ENCODE measurements around the gene LBX2. TPM values are rescaled to one million over a fixed set of nuclear protein-coding genes. Genes with fewer than 3 reads are reported as not detected.

LBX2 gene
- total and polyA plus RNA-seq, 5 experiments from 2014 or later = not detected

DNA sequence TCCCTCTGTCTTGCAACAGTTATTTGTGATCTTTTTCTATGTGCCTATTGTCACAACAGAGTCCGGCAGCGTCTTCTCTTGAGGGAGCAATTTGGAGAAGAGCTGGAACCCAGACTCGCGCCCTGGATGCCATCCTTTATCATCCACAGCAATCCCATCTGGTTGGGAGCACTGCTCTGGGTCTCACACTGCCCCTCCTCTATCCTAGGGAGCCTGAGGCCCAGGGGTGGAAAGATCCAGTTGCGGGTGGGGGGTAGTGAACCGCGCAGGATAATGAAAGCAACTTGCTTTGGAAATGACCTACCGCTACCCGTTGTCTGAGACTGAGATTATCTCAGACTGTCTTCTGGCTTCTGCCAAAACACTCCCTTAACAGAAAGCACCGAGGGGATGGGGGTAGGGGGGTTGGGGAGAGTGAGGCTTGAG, 40.5 kb downstream of the LBX2 start:
- no peak for DNase-seq
- peaks cover 0 to 2% (median 0%) of the 10 kb centered on the region in 5 donors for H3K27me3 Mint-ChIP-seq
- POLR2A ChIA-PET = interaction anchor here (0.5 to 9.8 kb wide), 24 partner anchors 9 to 1226 kb away, joined by 3 to 172 read pairs (median 4); partner anchors contain the start of genes AUP1, C2orf81, CCDC142 and DQX1
- peaks cover 0 to 20% (median 0%) of the 10 kb centered on the region in 3 donors for H3K36me3 Mint-ChIP-seq
- peak overlapping the region; percentile 93 to 100 (median 100) for H3K27ac Mint-ChIP-seq
- peak overlapping the region; percentile 91 to 100 (median 98) for H3K4me3 Mint-ChIP-seq
- no peak for ATAC-seq
- H3K9me3 Mint-ChIP-seq = no peaks in the 10 kb centered on the region
- peaks cover 42 to 74% (median 63%) of the 10 kb centered on the region in 4 donors for H3K4me1 Mint-ChIP-seq

DNA sequence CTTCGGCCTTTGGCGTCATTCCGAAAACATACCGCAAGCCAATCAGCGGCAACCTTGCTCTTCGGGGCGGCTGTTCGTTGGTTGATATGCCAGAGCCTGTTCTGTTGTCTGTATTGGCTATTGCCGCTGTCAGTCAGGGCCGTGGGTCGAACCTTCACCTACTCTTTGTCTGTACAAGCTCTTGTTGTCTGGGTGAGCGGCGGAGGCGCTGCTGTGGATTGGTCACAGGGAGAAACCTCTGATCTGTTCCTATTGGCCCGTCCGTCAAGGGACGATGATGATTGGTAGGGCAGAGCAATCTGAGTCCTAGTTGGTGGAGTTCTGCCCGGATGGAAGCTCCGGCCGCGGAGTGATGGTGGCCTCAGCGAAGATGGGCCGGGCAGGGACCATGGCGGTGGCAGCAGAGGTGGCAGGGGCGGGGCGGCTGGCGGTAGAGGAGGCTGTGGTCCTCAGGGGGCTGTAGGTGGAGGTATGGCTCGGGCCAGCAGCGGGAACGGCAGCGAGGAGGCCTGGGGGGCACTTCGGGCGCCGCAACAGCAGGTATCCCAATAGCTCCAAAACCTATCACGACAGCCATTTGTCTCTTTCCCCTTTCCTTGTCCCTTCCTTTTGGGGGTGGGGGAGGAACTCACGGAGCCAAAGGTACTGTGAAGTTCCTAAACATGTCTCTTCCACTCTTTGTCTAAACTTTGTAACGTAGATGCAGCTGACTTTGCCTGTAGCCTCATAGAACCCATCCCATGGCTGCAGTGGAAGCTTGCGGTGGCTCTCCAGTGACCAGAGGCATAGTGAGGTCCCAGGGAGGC, 41.1 kb downstream of the LBX2 start, which contains the start of gene WBP1:
Gene WBP1, plus strand, starts transcription at position 307 of the 806 bp plus-strand sequence. Its CDS starts 165 bp downstream, at position 472.
- peaks cover 42 to 73% (median 60%) of the 10 kb centered on the region in 4 donors for H3K4me1 Mint-ChIP-seq
- H3K27ac Mint-ChIP-seq = peak within 1 kb of the TSS; percentile 94 to 100 (median 100)
- peaks cover 0 to 2% (median 0%) of the 10 kb centered on the region in 5 donors for H3K27me3 Mint-ChIP-seq
- H3K4me3 Mint-ChIP-seq = peak within 1 kb of the TSS; percentile 91 to 100 (median 98)
- peak; percentile 83 to 84 for ATAC-seq
- peak; percentile 90 to 100 (median 100) for DNase-seq
- peaks cover 0 to 20% (median 0%) of the 10 kb centered on the region in 3 donors for H3K36me3 Mint-ChIP-seq
- POLR2A ChIA-PET = interaction anchor here (0.5 to 9.8 kb wide), 28 partner anchors 10 to 1225 kb away, joined by 3 to 172 read pairs (median 4); partner anchors contain the start of genes AUP1, C2orf81, CCDC142 and CCT7
- no peaks in the 10 kb centered on the region for H3K9me3 Mint-ChIP-seq

DNA sequence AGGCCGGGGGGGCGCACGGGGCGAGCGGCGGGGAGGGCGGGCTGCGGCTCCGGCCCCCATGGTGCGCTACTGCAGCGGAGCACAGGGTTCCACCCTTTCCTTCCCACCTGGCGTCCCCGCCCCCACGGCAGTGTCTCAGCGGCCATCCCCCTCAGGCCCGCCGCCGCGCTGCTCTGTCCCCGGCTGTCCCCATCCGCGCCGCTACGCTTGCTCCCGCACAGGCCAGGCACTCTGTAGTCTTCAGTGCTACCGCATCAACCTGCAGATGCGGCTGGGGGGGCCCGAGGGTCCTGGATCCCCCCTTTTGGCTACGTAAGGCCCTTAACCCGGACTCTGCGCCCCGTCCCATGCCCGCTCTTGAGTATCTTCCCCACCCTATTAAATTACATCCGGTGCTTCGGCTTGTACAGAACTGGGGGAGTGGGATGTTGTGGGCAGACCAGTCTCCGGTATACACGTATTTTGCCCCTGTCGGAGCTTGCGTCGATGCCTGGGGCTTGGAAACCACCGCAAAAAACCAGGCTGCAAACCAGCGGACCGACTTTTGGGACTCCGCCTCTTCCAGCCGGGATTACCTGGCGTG, 41.8 kb downstream of the LBX2 start:
- peaks cover 40 to 73% (median 63%) of the 10 kb centered on the region in 4 donors for H3K4me1 Mint-ChIP-seq
- POLR2A ChIA-PET = interaction anchor here (0.5 to 9.8 kb wide), 26 partner anchors 7 to 1225 kb away, joined by 3 to 172 read pairs (median 5); partner anchors contain the start of genes AUP1, C2orf81, CCDC142 and CCT7
- peaks cover 0 to 2% (median 0%) of the 10 kb centered on the region in 5 donors for H3K27me3 Mint-ChIP-seq

GRCh38 chr2:74457129-74457548, 42.3 kb downstream of the LBX2 start:
- DNase-seq = no peak
- no peaks in the 10 kb centered on the region for H3K9me3 Mint-ChIP-seq
- H3K27ac Mint-ChIP-seq = peak overlapping the region; percentile 94 to 100 (median 100)
- peaks cover 0 to 19% (median 0%) of the 10 kb centered on the region in 3 donors for H3K36me3 Mint-ChIP-seq
- H3K4me3 Mint-ChIP-seq = peak overlapping the region; percentile 91 to 100 (median 98)
- peaks cover 40 to 74% (median 67%) of the 10 kb centered on the region in 4 donors for H3K4me1 Mint-ChIP-seq
- no peak for ATAC-seq
- peaks cover 0 to 2% (median 0%) of the 10 kb centered on the region in 5 donors for H3K27me3 Mint-ChIP-seq
- POLR2A ChIA-PET = interaction anchor here (0.5 to 9.8 kb wide), 11 partner anchors 8 to 720 kb away, joined by 3 to 172 read pairs (median 15); partner anchors contain the start of genes AUP1, C2orf81, CCDC142 and HTRA2

More for the DNA sequence above, 41.8 kb downstream of the LBX2 start:
- Mint-ChIP-seq H3K4me3 (peak overlapping the region; percentile 91 to 100 (median 98)), H3K36me3 (peaks cover 0 to 20% (median 0%) of the 10 kb centered on the region in 3 donors), H3K9me3 (no peaks in the 10 kb centered on the region), H3K27ac (peak overlapping the region; percentile 93 to 100 (median 100))
- peak; percentile 52 to 67 for ATAC-seq
- peak; percentile 76 to 95 (median 80) for DNase-seq

DNA sequence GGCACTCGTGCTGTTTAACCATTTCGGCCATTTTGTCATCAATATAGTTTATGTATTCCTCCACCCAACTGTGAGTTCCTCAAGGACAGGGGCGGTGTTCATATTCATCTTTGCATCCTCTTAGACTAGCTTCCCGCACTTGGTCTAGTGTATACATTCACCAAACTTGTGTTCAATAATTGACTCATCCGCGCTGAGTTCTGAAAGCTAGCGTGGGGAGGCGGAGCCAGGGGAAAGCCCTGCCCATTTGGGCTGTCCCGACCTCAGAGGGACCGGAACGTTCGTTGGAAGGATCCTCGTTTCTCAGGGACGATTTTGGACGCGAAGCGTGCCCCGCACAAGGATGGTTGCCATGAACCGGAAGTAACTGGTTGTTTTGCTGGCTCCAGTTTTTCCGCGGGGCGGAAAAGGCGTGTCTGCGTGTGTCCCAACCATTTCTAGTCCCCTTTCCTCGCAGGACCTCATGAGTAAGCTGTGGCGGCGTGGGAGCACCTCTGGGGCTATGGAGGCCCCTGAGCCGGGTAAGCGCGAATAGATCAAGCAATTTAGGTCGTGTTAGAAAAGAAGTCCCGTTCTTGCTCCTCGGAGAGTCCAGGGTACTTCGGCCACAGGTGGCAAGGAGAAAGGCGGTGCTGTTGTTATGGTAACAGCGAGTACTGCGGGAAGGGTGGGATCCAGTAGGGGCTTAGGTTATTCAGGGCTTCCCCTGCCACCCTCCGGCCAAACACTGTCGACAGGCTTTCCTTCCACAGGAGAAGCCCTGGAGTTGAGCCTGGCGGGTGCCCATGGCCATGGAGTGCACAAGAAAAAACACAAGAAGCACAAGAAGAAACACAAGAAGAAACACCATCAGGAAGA, 44.5 kb downstream of the LBX2 start, which contains the start of gene INO80B:
Gene INO80B, plus strand, starts transcription at position 434 of the 858 bp plus-strand sequence. Its CDS starts 30 bp downstream, at position 464.
- H3K9me3 Mint-ChIP-seq = no peaks in the 10 kb centered on the region

DNA sequence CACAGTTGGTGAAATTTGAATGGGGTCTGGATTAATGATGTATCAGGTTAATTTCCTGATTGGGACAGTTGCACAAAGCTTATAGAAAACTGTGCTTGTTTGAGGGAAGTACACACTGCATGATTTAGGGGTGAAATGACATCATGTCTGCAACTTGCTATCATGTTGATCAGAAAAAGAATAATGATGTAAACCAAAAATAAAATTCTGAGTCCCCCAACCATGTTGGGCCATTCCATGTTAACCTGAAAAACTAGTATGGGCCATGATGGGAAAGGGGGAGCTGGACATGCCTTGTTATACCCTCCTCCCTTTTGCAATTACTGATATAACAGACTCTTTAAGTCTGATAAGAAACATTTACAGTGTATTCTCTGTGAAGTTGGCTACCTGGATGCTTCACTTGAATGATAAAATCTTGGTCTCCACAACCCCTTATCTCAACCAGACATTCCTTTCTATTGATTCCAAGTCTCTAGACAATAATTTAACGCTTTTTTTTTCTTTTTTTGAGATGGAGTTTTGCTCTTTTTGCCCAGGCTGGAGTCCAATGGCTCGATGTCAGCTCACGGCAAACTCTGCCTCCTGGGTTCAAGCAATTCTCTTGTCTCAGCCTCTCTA, 48.7 kb downstream of the LBX2 start:
- POLR2A ChIA-PET = interaction anchor here (0.7 kb wide), 1 partner anchor 77 kb away, joined by 5 read pairs; no protein-coding TSS in a partner anchor

More for the DNA sequence above, 44.5 kb downstream of the LBX2 start, which contains the start of gene INO80B:
- ATAC-seq (peak; percentile 29 to 30), DNase-seq (peak; percentile 85 to 99 (median 97))
- Mint-ChIP-seq H3K4me3 (peak within 1 kb of the TSS; percentile 91 to 100 (median 99)), H3K27me3 (peaks cover 0 to 2% (median 0%) of the 10 kb centered on the region in 5 donors), H3K27ac (peak within 1 kb of the TSS; percentile 94 to 100 (median 100)), H3K36me3 (peaks cover 0 to 11% (median 0%) of the 10 kb centered on the region in 3 donors), H3K4me1 (peaks cover 34 to 66% (median 60%) of the 10 kb centered on the region in 4 donors)
- POLR2A ChIA-PET = interaction anchor here (0.5 to 9.8 kb wide), 19 partner anchors 10 to 1221 kb away, joined by 3 to 172 read pairs (median 4); partner anchors contain the start of genes AUP1, C2orf81, CCDC142 and CCT7

GRCh38 chr2:74448771-74449170, 50.6 kb downstream of the LBX2 start:
- Mint-ChIP-seq H3K4me3 (no peak overlapping the region), H3K27ac (no peak overlapping the region)
- POLR2A ChIA-PET = no interaction called here

More for the DNA sequence above, 48.7 kb downstream of the LBX2 start:
- Mint-ChIP-seq H3K36me3 (peaks cover 0 to 4% (median 0%) of the 10 kb centered on the region in 3 donors), H3K27me3 (peaks cover 0 to 5% (median 0%) of the 10 kb centered on the region in 5 donors), H3K4me3 (no peak overlapping the region), H3K9me3 (no peaks in the 10 kb centered on the region), H3K4me1 (peaks cover 17 to 28% (median 25%) of the 10 kb centered on the region in 4 donors), H3K27ac (no peak overlapping the region)
- DNase-seq = no peak
- no peak for ATAC-seq

More at GRCh38 chr2:74448771-74449170, 50.6 kb downstream of the LBX2 start:
- DNase-seq = no peak
- Mint-ChIP-seq H3K9me3 (no peaks in the 10 kb centered on the region), H3K4me1 (peaks cover 2 to 11% (median 10%) of the 10 kb centered on the region in 4 donors), H3K36me3 (no peaks in the 10 kb centered on the region), H3K27me3 (peaks cover 3 to 11% (median 7%) of the 10 kb centered on the region in 5 donors)
- no peak for ATAC-seq

Other genes starting within 250 kb of the LBX2 start
- 10 to 100 TPM; 12.7 to 15.1 TPM for gene SLC4A5, start 156.2 kb downstream of the LBX2 start, total RNA-seq
- gene SLC4A5, start 156.2 kb downstream of the LBX2 start, polyA plus RNA-seq = 1 to 10 TPM in 2 of 3 donors, under 1 TPM in 1; 0.46 to 1.5 (median 1.5) TPM
- gene DCTN1, start 119.3 kb downstream of the LBX2 start, total RNA-seq = 100 to 1,000 TPM in 1 of 2 experiments, 10 to 100 TPM in 1; 97.5 to 108 TPM
- 10 to 100 TPM; 55.0 to 80.1 (median 68.7) TPM for gene DCTN1, start 119.3 kb downstream of the LBX2 start, polyA plus RNA-seq
- 1 to 10 TPM; 7.5 to 9.8 TPM for gene C2orf81, start 78.0 kb downstream of the LBX2 start, total RNA-seq
- gene C2orf81, start 78.0 kb downstream of the LBX2 start, polyA plus RNA-seq = 1 to 10 TPM; 3.2 to 5.3 (median 3.3) TPM
- 10 to 100 TPM; 28.9 to 31.1 TPM for gene WDR54, start 77.9 kb downstream of the LBX2 start, total RNA-seq
- 10 to 100 TPM; 43.9 to 65.1 (median 61.7) TPM for gene WDR54, start 77.9 kb downstream of the LBX2 start, polyA plus RNA-seq
- gene RTKN, start 57.7 kb downstream of the LBX2 start, total RNA-seq = under 1 TPM in 1 of 2 experiments, not detected in 1; 0.47 TPM
- gene RTKN, start 57.7 kb downstream of the LBX2 start, polyA plus RNA-seq = under 1 TPM; 0.09 to 0.54 (median 0.30) TPM
- 10 to 100 TPM; 93.6 to 93.8 TPM for gene INO80B, start 44.5 kb downstream of the LBX2 start, total RNA-seq
- 1 to 10 TPM; 8.1 to 9.4 (median 8.2) TPM for gene INO80B, start 44.5 kb downstream of the LBX2 start, polyA plus RNA-seq
- gene WBP1, start 41.2 kb downstream of the LBX2 start, total RNA-seq = 100 to 1,000 TPM; 121 to 122 TPM
- 10 to 100 TPM; 32.4 to 38.3 (median 34.2) TPM for gene WBP1, start 41.2 kb downstream of the LBX2 start, polyA plus RNA-seq
- 10 to 100 TPM; 77.0 to 78.6 TPM for gene MOGS, start 34.2 kb downstream of the LBX2 start, total RNA-seq
- gene MOGS, start 34.2 kb downstream of the LBX2 start, polyA plus RNA-seq = 10 to 100 TPM; 25.6 to 31.8 (median 29.8) TPM
- gene MRPL53, start 26.9 kb downstream of the LBX2 start, total RNA-seq = 10 to 100 TPM; 72.0 to 81.4 TPM
- 100 to 1,000 TPM; 148 to 171 (median 154) TPM for gene MRPL53, start 26.9 kb downstream of the LBX2 start, polyA plus RNA-seq
- gene CCDC142, start 16.6 kb downstream of the LBX2 start, total RNA-seq = 10 to 100 TPM; 61.4 to 67.4 TPM
- 10 to 100 TPM in 2 of 3 donors, 1 to 10 TPM in 1; 7.8 to 15.5 (median 14.6) TPM for gene CCDC142, start 16.6 kb downstream of the LBX2 start, polyA plus RNA-seq
- gene TTC31, start 16.5 kb downstream of the LBX2 start, total RNA-seq = 10 to 100 TPM; 43.8 to 52.1 TPM
- gene TTC31, start 16.5 kb downstream of the LBX2 start, polyA plus RNA-seq = 10 to 100 TPM; 18.9 to 21.1 (median 21.1) TPM
- 10 to 100 TPM; 33.1 to 34.6 TPM for gene PCGF1, start 8.1 kb upstream of the LBX2 start, total RNA-seq
- gene PCGF1, start 8.1 kb upstream of the LBX2 start, polyA plus RNA-seq = 10 to 100 TPM in 1 of 3 donors, 1 to 10 TPM in 2; 6.7 to 11.8 (median 7.3) TPM
- gene TLX2, start 14.8 kb upstream of the LBX2 start, total RNA-seq = not detected
- not detected for gene TLX2, start 14.8 kb upstream of the LBX2 start, polyA plus RNA-seq
- gene DQX1, start 26.6 kb upstream of the LBX2 start, total RNA-seq = under 1 TPM; 0.36 to 0.81 TPM
- not detected for gene DQX1, start 26.6 kb upstream of the LBX2 start, polyA plus RNA-seq
- gene AUP1, start 30.1 kb upstream of the LBX2 start, total RNA-seq = 100 to 1,000 TPM; 173 to 184 TPM
- 10 to 100 TPM; 79.5 to 88.9 (median 81.8) TPM for gene AUP1, start 30.1 kb upstream of the LBX2 start, polyA plus RNA-seq
- 10 to 100 TPM; 38.6 to 44.5 TPM for gene HTRA2, start 30.3 kb upstream of the LBX2 start, total RNA-seq
- gene HTRA2, start 30.3 kb upstream of the LBX2 start, polyA plus RNA-seq = 10 to 100 TPM; 21.3 to 24.5 (median 24.5) TPM
- under 1 TPM in 1 of 2 experiments, not detected in 1; 0.22 TPM for gene LOXL3, start 54.3 kb upstream of the LBX2 start, total RNA-seq
- under 1 TPM; 0.06 to 0.15 (median 0.06) TPM for gene LOXL3, start 54.3 kb upstream of the LBX2 start, polyA plus RNA-seq
- gene DOK1, start 55.1 kb upstream of the LBX2 start, total RNA-seq = 10 to 100 TPM; 21.0 to 23.1 TPM
- 10 to 100 TPM; 11.8 to 18.8 (median 15.9) TPM for gene DOK1, start 55.1 kb upstream of the LBX2 start, polyA plus RNA-seq
- gene M1AP, start 148.7 kb upstream of the LBX2 start, total RNA-seq = not detected
- under 1 TPM in 1 of 3 donors, not detected in 2; 0.10 TPM for gene M1AP, start 148.7 kb upstream of the LBX2 start, polyA plus RNA-seq
- gene SEMA4F, start 154.6 kb upstream of the LBX2 start, total RNA-seq = 10 to 100 TPM; 16.5 to 18.9 TPM
- gene SEMA4F, start 154.6 kb upstream of the LBX2 start, polyA plus RNA-seq = 1 to 10 TPM; 5.6 to 8.3 (median 7.5) TPM

All from naive thymus-derived CD8-positive, alpha-beta T cell (primary cell).